NB4 (cell line): ENCODE data around the gene NCOA1.

Experiments used
- DNase-seq: peaks from one replicate; pipeline ENCODE4 v3.0.0; 2010; ENCODE audit warnings: low read depth
- H3K4me3 ChIP-seq: one replicate; pipeline ENCODE4 v1.5.1; 2011; ENCODE audit warnings: mild to moderate bottlenecking, low read depth, low read length, moderate library complexity
- CTCF ChIP-seq: IDR thresholded peaks from one replicate; pipeline ENCODE4 v1.5.1; 2012; ENCODE audit warnings: low read depth, low read length
- MAX ChIP-seq: IDR thresholded peaks from 2 replicates; pipeline ENCODE4 v1.6.1; 2011; ENCODE audit warnings: low read depth, low read length
- MYC ChIP-seq: IDR thresholded peaks from 2 replicates; pipeline ENCODE4 v1.6.1; 2011; ENCODE audit warnings: low read depth, low read length
- POLR2A ChIP-seq: IDR thresholded peaks from 2 replicates; pipeline ENCODE4 v1.6.1; 2011; ENCODE audit warnings: mild to moderate bottlenecking; ENCODE audit not compliant: insufficient read length; ENCODE audit errors: extremely low read depth

NCOA1 gene

GRCh38 chr2:24454294-24454693 lies 36.8 kb upstream of the NCOA1 start:
- no peak for DNase-seq
- TF ChIP-seq MYC (no peak), MAX (no peak), POLR2A (no peak), CTCF (no peak)
- H3K4me3 ChIP-seq, result no peak overlapping the region

- peak; percentile 56 for DNase-seq
- H3K4me3 ChIP-seq, result no peak overlapping the region
- TF ChIP-seq POLR2A (no peak), MAX (no peak), CTCF (no peak), MYC (no peak)
Measured at GRCh38 chr2:24456599-24457556, 34.2 kb upstream of the NCOA1 start.

GRCh38 chr2:24457696-24458386 lies 33.2 kb upstream of the NCOA1 start:
- no peak overlapping the region for H3K4me3 ChIP-seq
- no peak for DNase-seq
- TF ChIP-seq POLR2A, result no peak
- TF ChIP-seq MAX, result no peak
- TF ChIP-seq MYC, result no peak
- TF ChIP-seq CTCF, result no peak

DNA sequence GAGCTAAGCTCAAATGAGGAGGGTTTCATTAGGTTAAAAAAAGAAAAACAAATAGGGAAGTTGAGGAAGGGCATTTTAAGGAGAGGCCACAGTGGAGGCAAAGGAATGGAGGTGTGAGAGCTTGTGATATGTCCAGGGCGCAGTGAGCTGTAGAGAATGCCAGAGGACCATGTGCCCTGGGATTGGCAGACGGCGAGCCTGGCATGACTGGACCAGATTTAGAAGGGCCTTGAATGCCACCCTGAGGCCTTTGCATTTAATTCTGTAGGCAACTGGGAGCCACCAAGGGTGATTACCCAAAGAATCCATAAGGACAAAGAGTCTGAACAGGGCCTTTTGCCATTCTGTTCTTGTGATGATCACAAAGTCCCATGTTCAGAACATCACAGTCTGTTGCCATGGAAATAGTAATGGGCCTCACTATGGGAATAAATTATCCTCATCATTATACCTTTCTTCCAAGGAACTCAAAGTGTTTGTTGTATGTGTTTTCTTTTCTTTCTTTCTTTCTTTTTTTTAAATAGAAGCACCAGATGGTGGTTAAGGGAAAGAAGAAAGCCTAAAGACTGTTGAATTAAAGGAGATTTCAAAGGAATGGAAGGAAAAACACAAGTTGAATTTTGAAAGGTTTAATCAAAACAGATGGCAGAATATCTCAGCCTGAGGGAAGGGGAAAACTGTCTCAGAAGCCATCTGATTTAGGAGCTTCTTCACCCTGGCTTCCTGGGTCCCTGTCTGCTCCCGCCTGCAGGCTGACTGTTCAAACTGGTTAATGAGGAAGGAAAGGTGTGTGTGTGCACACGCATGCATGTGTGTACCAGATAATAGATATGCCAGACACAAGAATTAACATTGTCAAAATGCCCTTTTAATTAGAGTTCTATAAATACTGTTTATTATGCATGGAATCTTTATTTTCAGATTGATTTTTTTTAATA lies 31.6 kb upstream of the NCOA1 start:
- TF ChIP-seq MAX (no peak), MYC (no peak), CTCF (no peak), POLR2A (no peak)
- DNase-seq, result no peak
- H3K4me3 ChIP-seq, result no peak overlapping the region

GRCh38 chr2:24461685-24462084 lies 29.4 kb upstream of the NCOA1 start:
- TF ChIP-seq MAX (no peak), MYC (no peak), CTCF (no peak), POLR2A (no peak)
- peak; percentile 57 for DNase-seq
- H3K4me3 ChIP-seq, result no peak overlapping the region
